Ishikawa (cell line): Measurements from ENCODE around the gene MAN1A2.

Experiments
- CEBPB ChIP-seq: IDR thresholded peaks from 2 replicates; pipeline ENCODE4 v1.6.1; 2012
- EGR1 ChIP-seq: IDR thresholded peaks from 2 replicates; pipeline ENCODE4 v1.6.1; 2012
- EP300 ChIP-seq: IDR thresholded peaks from 2 replicates; pipeline ENCODE4 v1.6.1; 2012; ENCODE audit warnings: borderline replicate concordance
- FOXM1 ChIP-seq: IDR thresholded peaks from 2 replicates; pipeline ENCODE4 v1.6.1; 2012; ENCODE audit warnings: low read depth, borderline replicate concordance
- RAD21 ChIP-seq: IDR thresholded peaks from 2 replicates; pipeline ENCODE4 v1.6.1; 2012; ENCODE audit warnings: low read depth
- REST ChIP-seq: IDR thresholded peaks from 2 replicates; pipeline ENCODE4 v1.6.1; 2012; ENCODE audit warnings: low read depth, mild to moderate bottlenecking
- TAF1 ChIP-seq: IDR thresholded peaks from 2 replicates; pipeline ENCODE4 v1.6.1; 2012; ENCODE audit warnings: low read depth, mild to moderate bottlenecking
- TCF12 ChIP-seq: IDR thresholded peaks from 2 replicates; pipeline ENCODE4 v1.6.1; 2012; ENCODE audit warnings: low read depth
- TEAD4 ChIP-seq: IDR thresholded peaks from 2 replicates; pipeline ENCODE4 v1.6.1; 2012
- YY1 ChIP-seq: IDR thresholded peaks from 2 replicates; pipeline ENCODE4 v1.6.1; 2012; ENCODE audit warnings: low read depth

DNA sequence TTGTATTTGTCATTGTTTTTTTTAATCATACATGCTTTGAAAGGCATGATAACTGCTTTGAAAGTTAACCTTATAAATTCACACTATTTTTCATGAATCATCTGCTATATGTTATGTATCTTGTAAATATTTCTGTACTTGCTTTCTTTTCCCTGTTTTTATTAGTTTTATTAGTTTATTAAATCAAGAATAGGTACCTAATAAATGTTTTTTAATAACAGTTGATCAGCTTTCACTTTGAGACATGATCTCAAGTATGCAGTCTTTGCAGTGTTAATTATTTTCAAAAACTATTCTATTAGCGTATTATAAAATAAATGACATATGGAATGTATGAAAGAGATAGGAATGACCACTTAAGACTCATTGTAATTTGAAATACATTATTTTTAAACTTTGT lies 127.8 kb downstream of the MAN1A2 start:
- TF ChIP-seq RAD21 (no peak), TEAD4 (no peak), FOXM1 (no peak), CEBPB (no peak), EP300 (no peak), REST (no peak), TAF1 (no peak), YY1 (no peak), EGR1 (no peak), TCF12 (no peak)
